Stimulated activated CD8-positive, alpha-beta memory T cell treated with anti-CD3 and anti-CD28 coated beads, Interleukin-7, amount 100 ng/mL, for 24 hours (primary cell): ENCODE measurements around the gene TNFAIP2.

Experiments
- DNase-seq: peaks from one replicate; pipeline ENCODE4 v3.0.0-alpha.2; 2020; ENCODE audit warnings: low read depth

TNFAIP2 gene

GRCh38 chr14:103122947-103123633 lies at the start of gene TNFAIP2:
Gene TNFAIP2 (plus strand): TSS chr14:103123461. CDS start chr14:103126458, 2,997 bp downstream.
- no peak for DNase-seq

GRCh38 chr14:103073876-103074728 lies 49.2 kb upstream of the TNFAIP2 start:
- no peak for DNase-seq

- DNase-seq, result no peak
Measured at GRCh38 chr14:103074729-103075367, 48.4 kb upstream of the TNFAIP2 start.

GRCh38 chr14:103078420-103078749 lies 44.9 kb upstream of the TNFAIP2 start:
- peak; percentile 41 for DNase-seq

GRCh38 chr14:103078860-103079587 lies 44.2 kb upstream of the TNFAIP2 start:
- DNase-seq, result no peak

GRCh38 chr14:103081951-103082350 lies 41.3 kb upstream of the TNFAIP2 start:
- DNase-seq, result no peak

- no peak for DNase-seq
Measured at GRCh38 chr14:103084021-103084919, 39.0 kb upstream of the TNFAIP2 start, which contains the start of gene LBHD2. Gene LBHD2 (plus strand): TSS chr14:103084210. CDS start chr14:103086013, 1,803 bp downstream.

GRCh38 chr14:103085106-103086091 lies 37.9 kb upstream of the TNFAIP2 start:
- DNase-seq, result no peak

- no peak for DNase-seq
Measured at GRCh38 chr14:103086771-103087342, 36.4 kb upstream of the TNFAIP2 start.

GRCh38 chr14:103087343-103087835 lies 35.9 kb upstream of the TNFAIP2 start:
- DNase-seq, result no peak

- no peak for DNase-seq
Measured at GRCh38 chr14:103088921-103089320, 34.3 kb upstream of the TNFAIP2 start.

GRCh38 chr14:103089386-103090335 lies 33.6 kb upstream of the TNFAIP2 start:
- no peak for DNase-seq

- no peak for DNase-seq
Measured at GRCh38 chr14:103090481-103091020, 32.7 kb upstream of the TNFAIP2 start.

GRCh38 chr14:103091041-103091882 lies 32.0 kb upstream of the TNFAIP2 start:
- peak; percentile 50 for DNase-seq

- DNase-seq, result no peak
Measured at GRCh38 chr14:103091883-103092222, 31.4 kb upstream of the TNFAIP2 start.

- DNase-seq, result no peak
Measured at GRCh38 chr14:103093856-103094405, 29.3 kb upstream of the TNFAIP2 start.
